ENCODE data around the gene TOLLIP. TPM values are rescaled to one million over a fixed set of nuclear protein-coding genes. Genes with fewer than 3 reads are reported as not detected.

TOLLIP gene
- total and polyA plus RNA-seq, 2 experiments from 2014 or later = 39.0 to 58.7 TPM

DNA sequence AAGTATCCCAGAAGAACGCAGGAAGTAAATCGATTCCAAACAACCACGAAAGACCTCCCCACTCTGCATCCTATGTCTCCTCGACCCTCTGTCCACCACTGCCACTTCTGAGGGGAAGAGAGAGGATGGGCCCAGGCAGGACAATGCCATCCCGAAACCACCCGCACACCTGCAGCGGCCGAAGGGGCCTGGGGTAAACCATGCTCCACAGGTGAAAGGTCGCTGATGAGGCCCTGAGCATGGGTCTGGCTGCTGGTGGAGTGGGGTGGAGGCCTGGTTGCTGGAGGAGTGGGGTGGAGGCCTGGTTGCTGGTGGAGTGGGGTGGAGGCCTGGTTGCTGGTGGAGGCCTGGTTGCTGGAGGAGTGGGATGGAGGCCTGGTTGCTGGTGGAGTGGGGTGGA is 13.1 kb downstream of the TOLLIP start:
- Histone ChIP-seq H3K27ac (no peak overlapping the region), H3K4me3 (no peak overlapping the region), H3K36me3 (peaks cover 3% of the 10 kb centered on the region), H3K9me3 (ENCODE audit: low read depth) (no peaks in the 10 kb centered on the region), H3K27me3 (no peaks in the 10 kb centered on the region), H3K4me1 (ENCODE audit: low read depth) (peaks cover 7% of the 10 kb centered on the region)
- no peak for DNase-seq (ENCODE audit: low read depth in 1 of 2, low spot score in 1 of 2)
- TF ChIP-seq, protein P1, sequence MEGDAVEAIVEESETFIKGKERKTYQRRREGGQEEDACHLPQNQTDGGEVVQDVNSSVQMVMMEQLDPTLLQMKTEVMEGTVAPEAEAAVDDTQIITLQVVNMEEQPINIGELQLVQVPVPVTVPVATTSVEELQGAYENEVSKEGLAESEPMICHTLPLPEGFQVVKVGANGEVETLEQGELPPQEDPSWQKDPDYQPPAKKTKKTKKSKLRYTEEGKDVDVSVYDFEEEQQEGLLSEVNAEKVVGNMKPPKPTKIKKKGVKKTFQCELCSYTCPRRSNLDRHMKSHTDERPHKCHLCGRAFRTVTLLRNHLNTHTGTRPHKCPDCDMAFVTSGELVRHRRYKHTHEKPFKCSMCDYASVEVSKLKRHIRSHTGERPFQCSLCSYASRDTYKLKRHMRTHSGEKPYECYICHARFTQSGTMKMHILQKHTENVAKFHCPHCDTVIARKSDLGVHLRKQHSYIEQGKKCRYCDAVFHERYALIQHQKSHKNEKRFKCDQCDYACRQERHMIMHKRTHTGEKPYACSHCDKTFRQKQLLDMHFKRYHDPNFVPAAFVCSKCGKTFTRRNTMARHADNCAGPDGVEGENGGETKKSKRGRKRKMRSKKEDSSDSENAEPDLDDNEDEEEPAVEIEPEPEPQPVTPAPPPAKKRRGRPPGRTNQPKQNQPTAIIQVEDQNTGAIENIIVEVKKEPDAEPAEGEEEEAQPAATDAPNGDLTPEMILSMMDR (IDR thresholded peaks at IDR 0.05; ENCODE audit: low read depth, low read length) = no peak

DNA sequence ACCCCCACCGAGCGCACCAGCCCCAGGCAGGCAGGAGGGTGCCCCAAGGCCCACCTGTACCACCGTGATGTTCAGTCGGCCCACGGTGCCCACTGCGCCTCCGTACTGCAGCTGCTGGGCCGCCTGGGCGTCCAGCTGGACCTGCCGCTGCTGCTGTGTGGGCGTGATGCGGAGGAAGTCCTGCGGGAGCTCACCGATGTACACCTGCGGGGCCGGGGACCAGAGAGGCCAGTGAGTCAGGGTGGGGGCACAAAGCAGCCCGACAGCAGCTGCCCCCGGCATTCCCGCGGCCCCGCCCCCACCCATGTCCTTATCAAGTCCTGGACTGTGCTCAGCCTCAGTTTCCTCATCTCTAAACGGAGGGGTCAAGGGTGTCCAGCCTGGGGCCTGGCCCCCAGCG is 13.8 kb downstream of the TOLLIP start:
- DNase-seq (ENCODE audit: low read depth in 1 of 2, low spot score in 1 of 2) = no peak
- Histone ChIP-seq H3K9me3 (ENCODE audit: low read depth) (no peaks in the 10 kb centered on the region), H3K27ac (no peak overlapping the region), H3K36me3 (peaks cover 3% of the 10 kb centered on the region), H3K4me1 (ENCODE audit: low read depth) (peaks cover 7% of the 10 kb centered on the region), H3K27me3 (no peaks in the 10 kb centered on the region), H3K4me3 (no peak overlapping the region)
- TF ChIP-seq, protein P1 (IDR thresholded peaks at IDR 0.05; ENCODE audit: low read depth, low read length) = no peak

DNA sequence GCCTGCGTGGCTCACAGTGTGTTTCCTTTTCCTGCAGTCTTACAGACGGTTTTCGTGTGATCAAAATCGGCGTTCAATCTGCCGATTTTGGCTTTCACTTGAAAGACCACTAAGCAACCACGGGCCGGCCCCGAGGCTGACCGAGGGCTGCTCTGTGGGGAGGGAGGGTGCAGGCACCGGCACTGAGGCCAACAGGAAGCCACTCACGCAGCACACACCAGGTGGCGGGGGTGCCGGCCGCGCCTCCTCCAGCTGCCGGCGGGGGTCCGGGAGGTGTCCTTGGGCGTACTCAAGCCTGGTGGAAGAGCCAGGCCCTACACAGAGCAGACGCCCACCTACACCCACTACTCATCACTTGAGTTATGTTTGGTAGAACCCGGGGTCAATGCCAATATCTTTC is 14.3 kb downstream of the TOLLIP start:
- TF ChIP-seq, protein P1 (IDR thresholded peaks at IDR 0.05; ENCODE audit: low read depth, low read length) = no peak
- Histone ChIP-seq H3K4me1 (ENCODE audit: low read depth) (peaks cover 7% of the 10 kb centered on the region), H3K36me3 (peaks cover 4% of the 10 kb centered on the region), H3K9me3 (ENCODE audit: low read depth) (no peaks in the 10 kb centered on the region), H3K27ac (no peak overlapping the region), H3K4me3 (no peak overlapping the region), H3K27me3 (no peaks in the 10 kb centered on the region)
- DNase-seq (ENCODE audit: low read depth in 1 of 2, low spot score in 1 of 2) = no peak

DNA sequence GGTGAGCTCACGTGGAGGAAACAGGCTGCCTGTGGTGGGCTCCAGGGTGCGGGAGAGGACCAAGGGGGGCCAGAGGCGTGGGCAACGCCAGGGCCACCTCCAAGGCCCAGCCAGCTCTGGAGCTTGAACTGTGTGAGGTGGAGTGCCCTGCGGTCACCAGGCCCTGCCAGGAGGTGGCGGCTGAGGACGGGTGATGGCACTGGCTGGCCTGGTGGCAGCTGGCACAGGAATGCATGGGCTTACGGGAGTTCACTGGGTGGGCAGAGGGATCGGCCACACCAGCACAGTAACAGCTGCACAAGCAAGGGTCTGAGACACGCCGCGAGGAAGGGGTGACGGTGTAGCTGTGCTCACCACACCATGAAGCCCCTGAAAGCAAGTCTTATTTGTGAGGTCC is 15.8 kb downstream of the TOLLIP start:
- no peaks in the 10 kb centered on the region for H3K27me3 ChIP-seq
- no peaks in the 10 kb centered on the region for H3K4me1 ChIP-seq (ENCODE audit: low read depth)
- TF ChIP-seq, protein P1 (IDR thresholded peaks at IDR 0.05; ENCODE audit: low read depth, low read length) = peak; percentile 19
- peaks cover 8% of the 10 kb centered on the region for H3K36me3 ChIP-seq
- no peak for DNase-seq (ENCODE audit: low read depth in 1 of 2, low spot score in 1 of 2)
- no peak overlapping the region for H3K27ac ChIP-seq
- no peak overlapping the region for H3K4me3 ChIP-seq
- no peaks in the 10 kb centered on the region for H3K9me3 ChIP-seq (ENCODE audit: low read depth)

DNA sequence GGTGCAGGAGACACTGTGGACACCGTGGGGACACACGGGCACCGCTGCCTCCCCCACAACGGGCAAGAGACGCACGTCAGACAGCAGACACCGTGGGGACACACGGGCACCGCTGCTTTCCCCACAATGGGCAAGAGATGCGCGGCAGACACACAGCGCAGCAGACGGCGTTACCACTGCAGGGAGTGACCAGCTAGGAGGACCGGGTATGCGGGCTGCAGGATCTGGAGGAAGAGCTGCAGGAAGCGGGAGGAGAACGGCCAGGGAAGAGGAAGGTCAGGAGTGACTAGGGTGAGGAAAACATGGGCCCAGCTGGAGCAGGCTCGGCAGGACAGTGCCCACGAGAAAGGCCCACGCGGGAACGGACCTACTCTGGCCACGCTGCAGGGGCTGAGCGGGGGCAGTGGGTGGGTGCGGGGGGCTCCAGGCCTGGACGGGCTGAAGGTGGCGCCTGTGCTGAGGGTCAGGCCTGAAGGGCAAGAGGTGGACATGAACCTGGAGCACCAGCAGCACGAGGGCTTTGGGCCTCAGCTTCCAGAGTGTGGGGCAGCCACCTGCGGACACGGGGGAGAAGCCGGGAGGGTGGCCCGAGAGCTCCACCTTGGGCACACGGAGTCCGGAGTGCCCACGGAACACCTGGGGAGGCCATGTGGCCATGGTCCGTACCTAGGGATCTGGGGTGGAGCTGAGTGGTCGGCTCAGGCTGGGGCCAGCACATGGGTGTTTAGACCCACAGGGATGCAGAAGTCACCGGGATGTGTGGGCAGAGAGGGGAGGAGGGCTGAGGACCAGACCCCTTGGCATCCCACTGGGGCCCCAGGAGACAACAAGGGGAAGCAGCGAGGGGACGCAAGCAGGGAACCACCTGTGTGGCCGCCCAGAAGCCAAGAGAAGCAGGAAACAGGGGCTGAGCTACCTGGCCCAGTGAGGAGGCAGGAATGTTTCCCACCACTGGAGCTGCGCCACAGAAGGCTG is 16.5 kb downstream of the TOLLIP start:
- H3K9me3 ChIP-seq (ENCODE audit: low read depth) = no peaks in the 10 kb centered on the region
- H3K4me3 ChIP-seq = no peak overlapping the region
- TF ChIP-seq, protein P1 (IDR thresholded peaks at IDR 0.05; ENCODE audit: low read depth, low read length) = no peak
- H3K4me1 ChIP-seq (ENCODE audit: low read depth) = no peaks in the 10 kb centered on the region
- H3K27ac ChIP-seq = no peak overlapping the region
- H3K27me3 ChIP-seq = no peaks in the 10 kb centered on the region
- H3K36me3 ChIP-seq = peaks cover 9% of the 10 kb centered on the region
- no peak for DNase-seq (ENCODE audit: low read depth in 1 of 2, low spot score in 1 of 2)
